GM18508 (cell line): ENCODE results near the gene CTBP1.

ENCODE experiments used
- ATAC-seq: cut with Tn5 transposase; IDR thresholded peaks from one replicate; pipeline ENCODE4 v1.9.1; 2021; ENCODE audit warnings: moderate number of reproducible peaks; ENCODE audit not compliant: insufficient read depth, unreplicated experiment

Gene CTBP1

DNA sequence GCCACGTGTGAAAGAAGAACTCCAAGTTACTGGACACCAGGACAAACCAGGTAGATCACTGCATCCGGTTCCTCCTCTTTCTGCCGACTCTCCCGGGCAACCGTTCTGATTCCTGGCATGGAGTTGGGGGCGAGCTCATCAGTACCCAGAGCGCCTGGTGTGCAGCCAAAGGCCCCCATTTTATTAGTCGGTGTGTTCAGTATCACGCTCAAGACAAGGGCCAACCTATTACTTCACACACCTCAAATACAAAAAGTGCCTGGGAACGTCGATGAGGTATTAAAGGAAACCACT, 2.8 kb upstream of the CTBP1 start:
- no peak for ATAC-seq

DNA sequence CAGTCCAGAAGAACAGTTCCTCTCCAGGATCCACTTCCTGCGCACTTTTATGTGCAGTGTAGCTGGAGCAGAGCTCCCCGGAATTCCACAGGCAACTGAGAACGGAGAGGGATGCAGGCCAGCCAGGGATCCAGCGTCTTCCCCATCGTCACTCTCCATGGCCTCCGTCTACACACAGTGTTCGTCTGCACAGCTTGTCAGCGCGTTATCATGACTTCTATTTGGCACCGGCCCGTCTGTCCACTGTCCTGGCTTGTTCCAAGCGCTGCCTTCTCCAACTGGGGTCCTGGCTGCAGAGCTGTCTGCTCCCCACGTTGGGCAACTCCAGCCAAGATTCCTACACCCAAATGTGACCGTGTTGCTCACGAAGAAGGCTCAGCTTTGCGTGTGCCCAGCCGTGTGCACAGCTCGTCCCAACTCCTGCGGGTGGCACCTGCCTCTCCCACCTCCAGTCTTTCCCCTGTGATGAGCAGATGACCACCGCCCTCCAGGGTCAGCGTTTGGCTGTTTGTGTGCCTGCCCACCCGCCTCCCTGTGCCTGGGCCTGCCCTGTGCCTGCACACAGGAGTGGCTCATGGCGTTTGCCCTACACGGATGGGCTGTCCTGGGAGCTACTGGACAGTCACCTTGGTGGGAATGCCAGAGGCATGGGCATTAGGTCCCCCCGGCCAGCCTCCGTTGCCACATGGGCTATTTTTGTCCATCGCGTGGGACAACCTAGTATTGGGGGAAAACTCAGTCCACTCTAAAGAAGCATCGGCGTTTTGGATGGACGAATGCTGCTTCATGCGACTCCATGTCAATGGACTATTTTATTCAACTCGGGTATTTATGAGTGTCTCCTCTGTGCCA, 2.2 kb upstream of the CTBP1 start:
- no peak for ATAC-seq

GRCh38 chr4:1250527-1250812, 1.5 kb upstream of the CTBP1 start:
- ATAC-seq = no peak

GRCh38 chr4:1249731-1250526, 999 bp upstream of the CTBP1 start:
- peak; percentile 9 for ATAC-seq

DNA sequence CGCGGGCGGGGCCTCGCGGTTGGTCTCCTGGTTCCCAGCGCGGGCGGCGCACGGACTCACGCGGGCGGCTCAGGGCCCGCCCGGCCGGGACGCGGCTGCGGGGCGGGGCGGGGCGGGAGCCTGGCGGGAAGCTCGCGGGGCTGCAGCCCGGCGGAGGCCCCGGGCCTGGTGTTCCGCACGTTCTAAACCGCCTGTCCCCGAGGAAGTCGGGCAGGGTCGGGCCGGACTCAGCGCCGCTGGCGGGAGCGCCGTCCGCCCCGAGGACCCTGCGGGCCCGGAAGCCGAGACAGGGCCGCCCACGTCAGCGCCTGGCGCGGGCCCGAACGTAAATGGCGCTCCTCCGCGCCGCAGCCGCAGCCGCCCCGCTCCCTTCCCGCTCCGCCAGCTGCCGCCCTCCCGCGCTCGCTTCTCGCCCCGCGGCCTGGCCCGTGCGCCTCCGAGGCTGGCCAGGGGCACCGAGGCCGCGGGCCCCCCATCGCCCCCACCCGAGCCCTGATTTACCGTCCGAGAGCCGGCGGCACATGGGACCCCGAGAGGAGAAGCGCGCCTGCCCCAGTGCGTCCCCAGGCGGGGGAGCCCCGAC, 309 bp upstream of the CTBP1 start:
- ATAC-seq = peak; percentile 34

GRCh38 chr4:1247864-1248244, 1.1 kb downstream of the CTBP1 start:
- no peak for ATAC-seq

DNA sequence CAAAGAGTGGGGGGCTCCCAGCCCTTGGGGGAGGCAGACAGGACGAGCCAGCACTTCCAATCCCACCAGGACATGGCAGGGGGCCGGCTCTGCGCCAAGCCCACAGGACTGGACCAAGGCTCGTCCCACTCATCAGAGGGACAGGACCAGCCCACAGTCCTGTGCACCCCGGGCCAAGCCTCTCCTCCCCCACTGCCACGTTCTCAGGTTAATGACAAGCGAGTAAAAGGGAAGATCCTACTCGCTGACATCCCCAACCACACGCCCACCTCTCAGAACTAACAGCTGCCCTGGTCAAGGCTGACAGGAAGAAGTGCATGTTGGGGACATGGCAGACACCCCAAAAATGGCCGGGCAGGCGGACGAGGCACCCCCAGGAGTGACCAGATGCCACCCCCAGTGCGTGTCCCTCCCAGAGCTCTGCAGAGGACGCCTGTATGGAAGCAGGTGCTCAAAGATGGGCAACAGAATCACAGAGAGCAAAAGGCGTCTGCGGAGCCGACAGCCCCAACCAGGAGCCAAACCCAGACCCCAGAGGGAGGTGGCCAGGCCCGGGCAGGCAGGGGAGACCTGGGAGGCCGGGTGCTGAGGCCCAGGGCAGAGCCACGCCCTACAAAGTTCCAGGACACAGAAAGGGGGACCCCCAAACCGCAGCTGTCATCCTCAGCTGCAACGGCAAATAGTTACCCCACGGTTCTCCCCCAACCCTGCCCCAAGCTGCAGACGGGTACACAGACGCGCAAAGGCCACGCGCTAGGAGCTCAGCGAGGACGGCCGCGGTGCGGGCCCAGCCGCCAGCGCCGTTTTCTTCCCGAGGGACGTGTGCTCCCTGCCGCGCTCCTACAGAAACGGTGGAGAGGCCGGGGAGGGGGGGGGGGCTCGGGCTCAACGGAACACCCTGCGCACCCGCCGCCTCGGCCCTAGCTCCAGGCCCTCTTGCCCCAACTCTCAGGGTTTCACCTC, 1.7 kb downstream of the CTBP1 start:
- no peak for ATAC-seq

GRCh38 chr4:1246111-1246881, 2.6 kb downstream of the CTBP1 start:
- ATAC-seq = no peak

- ATAC-seq = no peak
These were observed 3.4 kb downstream of the CTBP1 start for GRCh38 chr4:1245481-1246051.

DNA sequence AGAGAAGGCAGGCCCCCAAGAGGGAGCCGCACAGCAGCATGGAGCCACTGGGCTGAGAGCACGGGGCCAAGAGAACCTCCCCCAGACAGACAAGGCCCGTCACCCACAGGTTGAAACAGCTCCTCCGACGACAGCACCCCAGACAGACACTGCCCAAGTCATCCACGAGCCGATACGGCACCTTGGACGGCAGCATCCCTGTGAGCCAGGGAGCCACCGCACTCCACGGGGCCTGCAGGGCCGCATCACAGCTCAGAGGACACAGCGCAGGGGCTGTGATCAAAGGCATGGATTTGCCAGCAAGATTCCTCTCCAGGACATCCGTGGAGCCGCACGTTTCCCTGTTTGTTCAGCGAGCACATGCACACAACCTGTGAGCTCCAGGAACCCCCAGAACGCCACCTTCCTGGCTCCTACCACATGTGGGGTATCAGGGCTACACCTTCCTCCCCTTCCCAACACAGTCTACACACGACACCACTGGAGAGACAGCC, 3.9 kb downstream of the CTBP1 start:
- ATAC-seq = no peak

DNA sequence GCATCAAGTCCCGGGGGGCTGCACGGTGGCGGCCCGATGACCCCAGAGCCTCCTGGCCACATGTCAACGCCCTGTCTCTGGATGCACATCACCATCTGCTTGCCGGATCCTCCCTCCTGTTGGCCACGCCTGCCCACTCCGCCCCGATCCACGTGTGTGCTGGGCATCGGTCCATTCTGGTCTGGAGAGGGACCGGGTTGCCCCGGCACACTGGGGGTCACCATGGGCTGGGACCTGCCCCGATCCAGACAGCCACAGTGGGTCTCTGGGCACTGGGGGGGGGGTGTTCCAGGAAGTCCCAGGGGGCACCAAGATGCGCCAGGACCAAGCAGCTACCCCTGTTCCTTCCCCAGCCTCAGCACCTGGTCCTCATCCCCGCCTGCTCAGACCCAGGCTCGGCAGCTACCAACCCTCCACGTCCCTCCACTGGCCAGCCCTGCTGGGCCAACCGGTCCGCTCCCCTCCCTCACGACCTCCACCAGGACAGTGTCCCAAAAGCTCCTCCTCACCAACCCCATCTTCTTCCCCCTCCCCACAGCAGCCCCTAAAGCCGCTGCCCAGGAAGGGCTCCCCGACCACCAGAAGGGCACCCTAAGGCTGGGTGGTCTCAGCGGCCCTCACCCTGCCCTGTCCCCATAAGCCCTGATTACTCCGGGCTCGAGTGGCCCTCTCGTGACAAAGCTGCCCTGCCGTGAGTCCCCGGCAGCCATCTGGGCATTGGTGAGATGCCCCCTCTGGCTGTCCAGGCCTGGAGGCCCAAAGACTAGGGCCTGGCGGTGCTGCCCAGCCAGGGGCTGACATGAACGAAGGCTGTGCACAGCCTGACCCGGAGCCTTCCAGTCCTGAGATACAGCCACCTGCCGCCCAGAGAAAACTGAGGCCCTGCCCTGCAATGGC, 4.6 kb downstream of the CTBP1 start:
- no peak for ATAC-seq

DNA sequence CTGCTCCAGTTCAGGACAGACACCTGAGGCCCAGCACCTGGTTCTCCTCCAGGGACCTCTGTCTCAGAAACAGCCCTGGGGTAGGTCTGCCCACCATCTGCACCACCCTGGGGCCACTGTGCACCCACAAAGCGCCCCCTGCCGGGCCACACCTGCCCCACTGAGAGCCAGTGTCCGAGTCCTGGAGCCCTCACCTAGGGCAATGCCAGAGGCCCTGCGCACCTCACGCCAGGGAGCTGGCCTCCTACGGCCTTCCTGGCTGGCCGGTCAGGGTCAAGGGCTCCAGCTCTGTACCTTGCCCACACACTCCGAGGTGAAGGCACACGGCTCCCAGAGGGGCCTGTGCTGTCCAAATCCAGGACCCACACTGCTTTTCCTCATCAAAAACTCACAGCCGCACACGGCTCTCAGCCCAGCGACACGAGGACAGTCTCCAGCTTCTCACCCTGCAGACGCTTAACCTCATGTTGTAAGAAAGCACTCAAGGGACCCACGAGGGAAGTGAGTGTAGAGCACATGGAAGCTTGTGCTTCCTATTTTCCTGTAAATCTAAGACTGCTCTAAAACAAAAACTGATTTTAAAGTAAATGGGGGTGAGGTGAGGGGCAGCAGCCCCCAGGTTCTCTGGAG, 5.4 kb downstream of the CTBP1 start:
- ATAC-seq = no peak

DNA sequence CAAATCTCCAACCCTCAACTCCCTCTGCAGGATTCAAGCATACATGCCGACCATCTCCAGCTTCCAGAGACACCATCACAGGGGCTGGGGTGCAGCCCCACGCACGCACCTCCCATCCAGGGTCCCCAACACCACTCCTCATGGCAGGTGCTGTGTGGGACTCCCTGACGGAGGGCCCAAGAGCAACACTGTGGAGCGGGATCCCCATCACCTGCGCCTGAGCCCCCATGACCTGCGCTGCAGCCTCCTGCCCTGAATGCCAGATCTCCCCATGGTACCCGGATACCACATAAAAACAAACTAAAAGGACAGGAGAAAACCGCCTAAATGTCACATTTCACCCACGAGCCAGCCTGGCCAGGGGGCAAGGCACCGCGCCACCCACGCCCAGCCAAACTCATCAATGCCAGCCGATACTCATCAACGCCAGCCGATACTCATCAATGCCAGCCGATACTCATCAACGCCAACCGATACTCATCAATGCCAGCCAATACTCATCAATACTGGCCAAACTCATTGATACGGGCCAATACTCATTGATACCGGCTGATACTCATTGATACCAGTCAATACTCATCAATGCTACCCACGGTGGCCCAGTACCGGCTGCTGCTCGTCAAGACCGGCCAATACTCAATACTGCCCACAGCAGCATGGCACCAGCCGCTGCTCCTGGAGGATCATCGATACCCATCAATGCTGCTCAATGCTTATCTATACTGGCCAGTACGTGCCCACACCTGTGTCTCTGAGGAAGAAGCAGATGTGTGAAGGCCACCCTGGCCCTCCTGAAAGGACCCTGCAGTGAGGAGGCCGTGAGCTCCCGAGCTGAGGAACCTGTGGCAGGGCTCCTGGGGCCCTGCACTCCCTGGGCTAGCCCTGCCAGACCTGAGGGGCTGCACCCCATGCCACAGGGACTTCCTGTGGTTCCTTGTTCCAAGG, 6.2 kb downstream of the CTBP1 start:
- no peak for ATAC-seq

DNA sequence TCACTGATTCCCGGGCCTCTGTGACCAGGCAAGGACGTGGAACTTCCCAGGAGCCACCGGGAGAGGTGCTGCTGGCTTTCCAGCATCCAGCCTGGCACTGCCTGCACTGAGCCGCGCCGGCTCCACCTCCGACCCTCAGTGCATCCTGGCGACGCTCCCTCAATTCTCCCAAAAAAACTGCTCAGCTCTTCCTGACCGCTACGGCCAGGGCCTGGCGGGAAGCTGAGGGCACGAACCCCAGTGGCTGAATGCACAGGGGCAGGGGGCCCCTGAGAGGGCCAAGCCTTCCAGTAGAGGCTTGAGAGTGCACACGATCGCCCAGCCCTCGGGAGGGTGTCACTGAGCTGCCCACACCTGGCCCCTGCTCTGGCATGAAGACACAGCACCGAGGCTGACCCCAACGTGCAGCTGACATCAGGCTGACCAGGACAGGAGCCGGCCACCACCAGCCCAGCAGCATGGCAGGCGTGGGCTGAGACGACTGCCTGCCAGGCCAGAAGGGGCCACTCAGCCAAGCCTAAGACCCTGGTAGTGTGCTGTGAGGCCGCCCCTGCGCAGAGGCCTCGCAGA, 6.9 kb downstream of the CTBP1 start:
- ATAC-seq = no peak

- no peak for ATAC-seq
These were observed 7.4 kb downstream of the CTBP1 start for GRCh38 chr4:1241466-1241935.

DNA sequence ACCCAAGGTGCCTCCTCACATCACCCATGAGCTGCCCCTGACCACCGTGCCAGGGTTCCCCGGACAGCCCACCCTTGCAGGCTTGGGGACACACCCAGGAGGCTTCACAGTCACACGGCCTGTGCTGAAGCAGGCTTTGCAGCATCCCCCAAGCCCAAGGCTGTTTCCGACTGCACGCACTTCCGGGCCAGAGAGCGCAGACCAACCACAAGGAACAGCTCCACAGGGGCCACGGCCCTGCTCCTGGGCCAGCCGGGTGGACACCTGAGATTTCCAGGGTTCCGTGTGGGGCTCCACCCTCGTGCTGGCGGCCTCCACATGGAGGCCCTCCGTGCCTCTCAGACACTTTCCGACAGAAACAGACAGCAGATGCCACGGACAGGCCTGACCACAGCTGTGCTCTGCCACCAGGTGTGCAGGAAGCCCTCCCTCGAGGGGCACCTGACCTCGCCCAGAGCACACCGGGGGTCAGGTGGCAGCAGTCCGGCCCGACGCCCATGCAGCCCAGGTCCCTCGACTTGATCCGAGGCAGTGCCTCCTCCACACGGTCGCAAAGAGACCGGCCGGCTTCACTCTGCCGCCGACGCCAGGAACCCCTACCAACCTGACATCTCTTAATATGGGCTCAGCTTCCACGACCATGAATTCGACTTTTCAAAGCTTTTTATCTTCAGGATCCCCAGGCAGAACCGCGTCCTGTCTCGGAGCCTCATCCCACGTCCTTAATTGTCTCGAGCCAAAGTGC, 8.0 kb downstream of the CTBP1 start:
- ATAC-seq = no peak
